Dermis lymphatic vessel endothelial cell (primary cell): ENCODE data around the gene SYNPO2. TPM values are rescaled to one million over a fixed set of nuclear protein-coding genes. Genes with fewer than 3 reads are reported as not detected.

ENCODE experiments used
- total RNA-seq: library from RNA; depleted of rRNA; stranded (reverse); fragments of >200 nt; gene quantifications from 2 replicates; pipeline ENCODE4 v1.2.1, GENCODE V29; 2014

Gene SYNPO2, protein sequence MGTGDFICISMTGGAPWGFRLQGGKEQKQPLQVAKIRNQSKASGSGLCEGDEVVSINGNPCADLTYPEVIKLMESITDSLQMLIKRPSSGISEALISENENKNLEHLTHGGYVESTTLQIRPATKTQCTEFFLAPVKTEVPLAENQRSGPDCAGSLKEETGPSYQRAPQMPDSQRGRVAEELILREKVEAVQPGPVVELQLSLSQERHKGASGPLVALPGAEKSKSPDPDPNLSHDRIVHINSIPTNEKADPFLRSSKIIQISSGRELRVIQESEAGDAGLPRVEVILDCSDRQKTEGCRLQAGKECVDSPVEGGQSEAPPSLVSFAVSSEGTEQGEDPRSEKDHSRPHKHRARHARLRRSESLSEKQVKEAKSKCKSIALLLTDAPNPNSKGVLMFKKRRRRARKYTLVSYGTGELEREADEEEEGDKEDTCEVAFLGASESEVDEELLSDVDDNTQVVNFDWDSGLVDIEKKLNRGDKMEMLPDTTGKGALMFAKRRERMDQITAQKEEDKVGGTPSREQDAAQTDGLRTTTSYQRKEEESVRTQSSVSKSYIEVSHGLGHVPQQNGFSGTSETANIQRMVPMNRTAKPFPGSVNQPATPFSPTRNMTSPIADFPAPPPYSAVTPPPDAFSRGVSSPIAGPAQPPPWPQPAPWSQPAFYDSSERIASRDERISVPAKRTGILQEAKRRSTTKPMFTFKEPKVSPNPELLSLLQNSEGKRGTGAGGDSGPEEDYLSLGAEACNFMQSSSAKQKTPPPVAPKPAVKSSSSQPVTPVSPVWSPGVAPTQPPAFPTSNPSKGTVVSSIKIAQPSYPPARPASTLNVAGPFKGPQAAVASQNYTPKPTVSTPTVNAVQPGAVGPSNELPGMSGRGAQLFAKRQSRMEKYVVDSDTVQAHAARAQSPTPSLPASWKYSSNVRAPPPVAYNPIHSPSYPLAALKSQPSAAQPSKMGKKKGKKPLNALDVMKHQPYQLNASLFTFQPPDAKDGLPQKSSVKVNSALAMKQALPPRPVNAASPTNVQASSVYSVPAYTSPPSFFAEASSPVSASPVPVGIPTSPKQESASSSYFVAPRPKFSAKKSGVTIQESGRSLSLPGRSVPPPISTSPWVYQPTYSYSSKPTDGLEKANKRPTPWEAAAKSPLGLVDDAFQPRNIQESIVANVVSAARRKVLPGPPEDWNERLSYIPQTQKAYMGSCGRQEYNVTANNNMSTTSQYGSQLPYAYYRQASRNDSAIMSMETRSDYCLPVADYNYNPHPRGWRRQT
- 0.11 and 0.52 TPM in 2 replicates for total RNA-seq

DNA sequence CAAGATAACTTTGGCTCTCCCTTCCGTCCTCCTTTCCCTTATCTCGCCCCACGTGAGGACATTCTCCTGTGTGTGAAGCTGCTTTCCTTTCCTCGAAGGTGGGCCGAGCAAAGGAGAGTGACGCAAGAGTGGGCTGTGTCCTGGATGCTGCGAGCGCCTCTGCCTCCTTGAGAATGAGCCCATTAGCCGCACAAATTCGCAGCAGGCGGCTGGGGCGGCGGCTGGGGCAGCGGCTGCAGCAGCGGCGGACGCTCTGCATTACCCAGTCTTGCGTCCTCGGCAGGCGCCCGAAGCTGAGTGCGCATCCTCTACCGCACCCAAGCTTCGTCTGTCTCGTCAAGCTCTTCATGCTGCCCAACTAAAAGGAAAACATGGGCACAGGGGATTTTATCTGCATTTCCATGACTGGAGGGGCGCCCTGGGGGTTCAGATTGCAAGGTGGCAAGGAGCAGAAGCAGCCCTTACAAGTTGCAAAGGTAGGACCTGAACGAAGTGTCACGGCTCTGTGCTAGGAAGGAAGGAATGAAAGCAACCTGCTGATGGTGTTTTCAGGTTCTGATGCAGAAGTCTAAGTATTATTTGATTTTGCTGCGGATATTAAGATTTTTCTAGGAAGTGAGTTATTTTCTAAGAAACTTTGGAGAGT, at the start of gene SYNPO2:
TSS of gene SYNPO2 (plus strand) at position 189 of the 646 bp plus-strand sequence. CDS start at position 372, 183 bp downstream.

Other genes with a start within 250 kb of the SYNPO2 start
- gene METTL14, start 203.5 kb upstream of the SYNPO2 start, total RNA-seq: 11.7 and 26.7 TPM in 2 replicates
- gene SEC24D, start 52.7 kb upstream of the SYNPO2 start, total RNA-seq: 25.0 and 26.1 TPM in 2 replicates
- not detected in 2 replicates for gene MYOZ2, start 247.0 kb downstream of the SYNPO2 start, total RNA-seq